ENCODE data around the gene ELAVL3. TPM values are rescaled to one million over a fixed set of nuclear protein-coding genes. Genes with fewer than 3 reads are reported as not detected.

Gene ELAVL3
- total RNA-seq, 1 experiment from 2014 or later: 1.2 TPM

- Histone ChIP-seq H2BK15ac (ENCODE audit: low read depth, low read length) (no peak overlapping the region), H2BK12ac (ENCODE audit: insufficient read length, low read depth, low read length) (no peak overlapping the region), H2AFZ (ENCODE audit: low read length) (no peak overlapping the region), H4K20me1 (ENCODE audit: control insufficient read depth, insufficient read depth, insufficient read length) (no peaks in the 10 kb centered on the region), H3K14ac (ENCODE audit: insufficient read depth, low read length) (no peak overlapping the region), H3K56ac (ENCODE audit: insufficient read length, low read depth, low read length) (no peak overlapping the region), H3T11ph (ENCODE audit: low read length) (no peak overlapping the region), H2AK5ac (ENCODE audit: insufficient read length, low read length) (no peak overlapping the region), H3K4ac (ENCODE audit: low read depth, low read length) (no peak overlapping the region), H3K23me2 (ENCODE audit: insufficient read length, low read depth, low read length, poor library complexity, severe bottlenecking) (peaks cover 15% of the 10 kb centered on the region), H3K27me3 (ENCODE audit: insufficient read depth, low read length) (no peaks in the 10 kb centered on the region; the same call in 1 of the 2 replicates), H4K5ac (ENCODE audit: insufficient read length, low read depth, low read length) (no peak overlapping the region), H2BK120ac (ENCODE audit: low read depth, low read length, poor library complexity, severe bottlenecking) (no peak overlapping the region), H2BK20ac (ENCODE audit: low read depth, low read length, poor library complexity, severe bottlenecking) (no peak overlapping the region), H3K23ac (ENCODE audit: insufficient read length, low read depth, low read length) (no peak overlapping the region), H2BK5ac (ENCODE audit: insufficient read length, low read length) (no peak overlapping the region), H3K27ac (ENCODE audit: insufficient read length, low read depth, low read length) (no peak overlapping the region), H3K9ac (ENCODE audit: extremely low read depth, insufficient read length, low read length) (no peak overlapping the region), H3K18ac (ENCODE audit: insufficient read length, low read depth, low read length) (no peak overlapping the region), H3K4me2 (ENCODE audit: insufficient read depth, insufficient read length, low read length) (no peak overlapping the region), H3K9me3 (ENCODE audit: control insufficient read depth, low read depth, low read length) (no peaks in the 10 kb centered on the region), H3K79me1 (ENCODE audit: insufficient read depth, low read depth, low read length, poor library complexity, severe bottlenecking) (no peaks in the 10 kb centered on the region), H3K79me2 (ENCODE audit: insufficient read depth, low read length) (no peaks in the 10 kb centered on the region), H4K91ac (ENCODE audit: insufficient read length, low read depth, low read length) (no peak overlapping the region), H4K8ac (replicated peaks; ENCODE audit: insufficient read length, low read depth, low read length) (no peak overlapping the region), H3K4me1 (ENCODE audit: insufficient read depth, low read length) (no peaks in the 10 kb centered on the region)
- no peak for TF ChIP-seq CTCF (conservative IDR thresholded peaks at IDR 0.05)
- no peaks in the 10 kb centered on the region; a peak in 2 of 5 replicates for H3K9me3 Mint-ChIP-seq
- peaks cover 16% of the 10 kb centered on the region for H3K27me3 Mint-ChIP-seq (ENCODE audit: low read depth)
- H3K4me3 Mint-ChIP-seq: peak overlapping the region in 1 of 2 experiments; percentile 32; a peak in 2 of 5 replicates
- WGBS (ENCODE audit: extremely low coverage, insufficient read length, low lambda C conversion rate): no CpG with 5 or more reads among the region's 28 CpGs
- H3K27ac Mint-ChIP-seq: no peak overlapping the region
- DNase-seq: peak; percentile 94
- H3K4me1 Mint-ChIP-seq: peaks cover 15 to 20% of the 10 kb centered on the region in 2 experiments
- no peaks in the 10 kb centered on the region for H3K36me3 Mint-ChIP-seq (ENCODE audit: insufficient read depth in 1 of 3, low read depth in 3 of 3)
These were observed 55.0 kb downstream of the ELAVL3 start for GRCh38 chr19:11425719-11426457.
